NCI-H187 treated with DMSO at 0.1 percent for 48 hours (cell line): ENCODE data around the gene PACS2.
"Not testable (repeated sequence)": the region's sequence is repeated elsewhere in the genome, so short reads cannot be mapped to it uniquely, and the experiment has no call there.

Source experiments
- DNase-seq: peaks from one replicate; lab custom pipeline; 2025; lab: John Stamatoyannopoulos, UW

The PACS2 gene

GRCh38 chr14:105314287-105315200 lies at the start of gene PACS2:
Gene PACS2, plus strand, starts transcription at chr14:105314748. Its CDS starts 171 bp downstream, at chr14:105314919.
- peak; percentile 12 for DNase-seq

DNA sequence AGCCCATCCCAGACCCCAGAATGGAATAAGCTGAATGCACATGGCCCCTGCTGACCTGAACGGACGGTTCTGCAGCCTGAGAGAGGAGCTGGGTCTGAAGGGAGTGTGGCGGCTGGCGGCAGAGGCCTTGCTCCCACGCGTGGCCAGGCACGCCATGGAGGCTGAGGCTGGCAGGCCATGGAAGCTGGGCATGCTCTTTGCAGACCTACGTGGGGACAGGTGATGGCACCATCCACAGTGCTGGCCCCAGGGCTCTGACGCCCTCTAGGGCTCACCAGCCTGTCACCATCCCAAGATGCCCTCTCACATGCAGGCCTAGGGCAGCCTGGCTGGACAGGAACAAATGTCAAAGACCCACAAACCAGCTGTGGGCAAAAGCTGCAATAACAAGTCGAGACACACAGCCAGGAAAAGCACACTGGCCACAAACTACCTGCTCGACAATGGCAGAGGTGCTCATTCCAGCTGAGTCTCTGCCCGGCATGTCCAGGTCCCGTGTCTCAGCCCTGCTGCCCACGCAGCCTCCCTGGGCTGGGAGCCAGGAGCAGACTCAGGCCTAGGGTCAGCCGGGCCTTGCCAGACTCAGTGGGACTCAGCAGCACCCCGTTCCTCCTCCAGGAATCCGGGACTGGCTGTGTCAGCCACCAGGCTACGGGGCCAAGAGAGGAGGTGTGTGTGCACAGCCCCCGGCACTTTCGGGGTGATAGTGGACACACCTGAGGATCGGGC lies 46.6 kb upstream of the PACS2 start:
- no peak for DNase-seq

DNA sequence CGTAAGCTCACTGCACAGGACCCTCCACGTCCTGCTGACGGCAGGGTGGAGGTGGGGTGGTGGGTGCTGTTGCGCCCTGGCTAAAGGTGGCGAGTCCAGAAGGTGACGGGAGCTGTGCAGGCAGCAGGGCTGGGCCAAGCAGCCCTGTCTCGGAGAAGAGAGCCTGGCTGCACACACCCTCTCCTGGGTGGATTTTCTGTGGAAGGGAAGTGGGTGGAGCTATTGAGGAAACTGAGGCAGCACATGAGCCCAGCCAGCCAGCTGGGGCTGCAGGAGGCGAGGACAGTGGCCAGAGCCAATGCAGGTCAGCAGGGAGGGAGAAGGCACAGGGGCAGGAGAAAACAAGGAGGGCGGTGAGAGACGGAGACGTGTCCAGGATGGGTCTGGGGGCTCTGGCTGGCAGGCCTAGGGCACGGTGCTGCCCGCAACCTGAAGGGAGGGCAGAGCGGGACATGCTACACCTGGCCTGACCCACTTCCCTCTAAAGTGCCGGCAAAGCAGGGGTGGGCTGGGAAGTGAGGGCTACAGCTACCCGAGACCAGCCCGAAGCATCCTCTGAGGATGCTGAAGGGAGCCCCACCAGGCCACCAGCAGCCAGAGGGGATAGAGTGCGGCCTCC lies 45.7 kb upstream of the PACS2 start:
- DNase-seq: no peak

DNA sequence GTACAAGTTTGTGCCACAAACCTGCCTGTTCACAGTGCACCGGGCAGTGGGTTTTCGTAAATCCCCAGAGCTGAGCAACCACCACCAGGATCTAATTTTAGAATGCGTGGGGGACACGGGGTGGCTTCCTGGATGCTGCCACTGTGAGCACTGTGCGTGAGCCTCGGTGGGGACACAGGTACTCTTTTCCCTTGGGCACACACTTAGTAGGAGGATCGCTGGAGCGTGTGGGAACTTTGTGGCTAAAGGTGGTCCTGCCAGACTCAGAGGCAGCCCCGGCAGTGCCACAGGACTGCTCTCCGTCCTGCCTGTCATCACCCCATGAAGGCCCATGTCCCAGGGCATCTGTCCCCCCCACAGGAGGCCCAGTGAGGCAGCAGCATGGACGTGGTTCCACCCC lies 45.1 kb upstream of the PACS2 start:
- DNase-seq: no peak

DNA sequence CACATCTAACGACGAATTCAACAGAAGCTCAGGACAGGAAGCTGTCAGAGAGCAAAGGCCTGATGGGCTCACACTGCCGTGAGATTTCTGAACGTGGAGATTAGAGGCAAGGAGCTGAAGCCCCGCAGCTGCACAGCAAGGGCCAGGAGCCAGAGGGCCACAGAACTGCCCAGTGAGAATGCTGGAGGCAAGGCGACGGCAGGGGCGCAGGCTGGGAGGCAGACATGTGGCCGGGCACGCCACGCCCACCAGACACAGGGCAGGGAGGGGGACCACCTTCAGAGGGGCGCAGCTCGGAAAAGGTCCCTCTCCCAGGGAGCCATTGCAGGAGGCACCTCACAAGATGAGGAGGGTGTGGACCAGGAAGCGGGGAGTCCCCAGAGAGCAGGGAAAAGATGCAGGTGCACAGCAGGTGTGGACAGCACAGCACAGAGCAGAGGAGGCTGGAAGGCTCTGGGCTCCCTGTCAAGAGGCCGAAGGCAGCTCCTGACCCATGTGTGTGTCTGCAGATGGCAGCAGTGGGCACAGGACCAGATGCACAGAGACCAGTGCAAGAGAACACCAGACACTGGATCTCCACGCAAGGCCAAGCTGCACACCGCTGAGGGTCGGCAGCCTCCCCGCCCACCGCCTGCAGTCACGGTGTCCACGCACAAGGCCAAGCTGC lies 43.2 kb upstream of the PACS2 start:
- no peak for DNase-seq

GRCh38 chr14:105272623-105273022 lies 41.9 kb upstream of the PACS2 start:
- no peak for DNase-seq

DNA sequence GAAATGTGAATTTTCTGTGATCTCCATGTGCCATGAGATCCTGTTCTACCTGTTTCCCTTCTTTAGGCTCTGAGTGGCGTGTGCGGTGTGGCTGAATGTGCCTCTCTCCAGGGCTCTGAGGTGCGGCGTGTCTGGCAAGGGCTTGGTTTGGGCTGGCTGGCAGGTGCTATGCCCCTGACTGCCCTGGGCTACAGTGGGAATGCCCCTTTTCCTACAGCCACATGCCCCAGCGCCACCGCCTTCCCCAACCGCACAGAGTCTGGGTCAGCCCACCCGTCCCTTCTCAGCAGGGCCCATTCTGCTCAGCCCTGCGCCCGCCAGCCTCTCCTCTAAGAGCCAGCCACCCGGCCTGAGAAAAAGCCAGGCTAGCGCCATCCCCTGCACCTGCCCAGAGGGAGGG lies 41.5 kb upstream of the PACS2 start:
- no peak for DNase-seq

- no peak for DNase-seq
Observed at GRCh38 chr14:105274637-105275036, 39.9 kb upstream of the PACS2 start.

- DNase-seq: no peak
Observed at GRCh38 chr14:105275267-105275946, 39.1 kb upstream of the PACS2 start.

- not testable (repeated sequence) for DNase-seq
Observed at GRCh38 chr14:105277448-105277847, 37.1 kb upstream of the PACS2 start.

DNA sequence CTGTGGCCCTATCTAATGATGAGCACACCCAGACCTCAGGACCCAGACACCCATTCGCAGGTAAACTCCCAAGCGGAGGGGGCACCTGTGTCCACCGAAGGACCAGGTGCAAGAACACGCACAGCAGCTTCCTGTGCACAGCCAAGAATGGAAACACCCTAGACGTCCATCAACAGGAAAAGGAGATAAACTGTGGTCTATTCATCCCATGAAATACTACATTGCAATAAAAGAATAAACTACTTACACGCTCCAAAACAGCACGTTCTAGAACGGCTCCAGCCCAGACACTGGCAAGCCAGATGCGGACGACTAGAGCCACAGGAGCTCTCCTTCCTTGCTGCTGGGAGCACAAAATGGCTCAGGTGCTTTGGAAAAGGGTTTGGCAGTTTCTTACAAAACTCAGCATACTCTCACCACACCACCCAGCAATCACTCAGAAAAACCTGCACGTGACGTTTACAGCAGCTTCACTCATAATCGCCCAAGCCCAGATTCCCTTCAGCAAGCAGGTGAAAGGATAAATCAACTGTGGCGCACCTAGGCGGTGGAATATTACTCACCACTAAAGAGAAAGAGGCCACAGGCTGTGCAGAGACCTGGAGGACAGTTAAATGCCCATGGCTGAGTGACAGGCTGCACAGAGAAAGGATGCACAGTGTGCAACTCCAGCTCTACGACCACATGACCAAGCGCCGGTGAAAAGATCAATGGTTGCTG lies 34.7 kb upstream of the PACS2 start:
- DNase-seq: no peak

- DNase-seq: no peak
Observed at GRCh38 chr14:105280525-105280924, 34.0 kb upstream of the PACS2 start.

GRCh38 chr14:105281371-105282097 lies 33.0 kb upstream of the PACS2 start:
- no peak for DNase-seq

- DNase-seq: no peak
Observed at GRCh38 chr14:105282098-105282725, 32.3 kb upstream of the PACS2 start.

- no peak for DNase-seq
Observed at GRCh38 chr14:105283028-105283427, 31.5 kb upstream of the PACS2 start.

DNA sequence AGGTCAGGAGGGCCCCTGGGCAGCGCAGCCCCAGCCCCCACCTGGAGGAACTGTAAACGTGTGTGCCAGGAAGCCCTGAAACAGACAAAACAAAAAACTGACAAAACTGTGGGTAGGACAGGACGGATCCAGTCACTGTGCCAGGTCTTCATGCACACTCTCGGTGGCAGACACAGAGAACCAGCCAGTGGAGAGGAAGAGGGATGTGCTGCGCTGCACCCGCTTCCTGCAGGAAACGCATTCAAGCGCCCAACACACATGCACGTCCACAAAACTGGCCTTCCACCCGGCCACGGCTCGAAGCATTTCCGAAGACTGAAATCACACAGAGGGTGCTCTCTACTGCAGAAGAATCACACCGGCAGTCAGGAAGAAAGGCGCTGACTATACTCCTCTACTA lies 30.6 kb upstream of the PACS2 start:
- no peak for DNase-seq

DNA sequence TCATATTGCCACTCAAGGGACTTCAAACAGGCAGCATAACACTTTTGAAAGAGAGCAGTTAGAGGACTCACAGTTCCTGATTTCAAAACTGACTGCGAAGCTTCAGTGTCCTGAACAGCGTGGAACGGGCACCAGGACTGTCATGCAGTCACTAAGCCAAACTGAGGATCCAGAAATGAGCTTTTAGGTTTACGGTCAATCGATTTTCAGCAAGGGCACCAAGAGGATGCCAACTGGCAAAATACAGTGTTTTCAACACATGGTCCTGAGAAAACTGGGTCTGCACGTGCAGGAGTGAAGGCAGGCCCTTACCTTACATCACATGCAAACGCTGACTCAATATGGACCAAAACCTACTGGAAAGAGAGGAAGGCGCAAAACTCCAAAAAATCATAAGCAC lies 29.4 kb upstream of the PACS2 start:
- DNase-seq: no peak

GRCh38 chr14:105286759-105287144 lies 27.8 kb upstream of the PACS2 start:
- DNase-seq: no peak

GRCh38 chr14:105287249-105288102 lies 27.1 kb upstream of the PACS2 start:
- DNase-seq: no peak
